Measurements from ENCODE around the gene GRID2.

Gene GRID2

DNA sequence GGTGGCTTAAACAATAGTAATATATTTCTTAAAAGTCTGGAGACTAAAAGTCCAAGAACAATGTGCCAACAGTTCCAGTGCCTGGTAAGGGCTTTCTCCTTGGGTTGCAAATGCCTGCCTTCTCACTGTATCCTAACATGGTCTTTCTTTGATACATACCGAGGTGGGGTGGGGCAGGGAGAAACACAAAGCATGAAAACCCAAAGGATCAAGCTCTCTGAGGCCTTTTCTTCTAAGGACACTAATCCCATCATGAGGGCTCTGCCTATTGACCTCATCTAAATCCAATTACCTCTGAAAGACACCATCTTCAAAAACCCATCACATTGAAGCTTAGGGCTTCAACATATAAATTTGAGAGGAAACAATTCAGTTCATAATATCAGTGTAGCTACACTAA lies 311.3 kb downstream of the GRID2 start:
- no peak for TF ChIP-seq TAF1 (IDR thresholded peaks at IDR 0.05; ENCODE audit: borderline replicate concordance, insufficient read depth, low read length)
- TF ChIP-seq SIN3A (IDR thresholded peaks at IDR 0.05; ENCODE audit: borderline replicate concordance, insufficient read depth, low read length) = no peak
- TF ChIP-seq, protein P1, sequence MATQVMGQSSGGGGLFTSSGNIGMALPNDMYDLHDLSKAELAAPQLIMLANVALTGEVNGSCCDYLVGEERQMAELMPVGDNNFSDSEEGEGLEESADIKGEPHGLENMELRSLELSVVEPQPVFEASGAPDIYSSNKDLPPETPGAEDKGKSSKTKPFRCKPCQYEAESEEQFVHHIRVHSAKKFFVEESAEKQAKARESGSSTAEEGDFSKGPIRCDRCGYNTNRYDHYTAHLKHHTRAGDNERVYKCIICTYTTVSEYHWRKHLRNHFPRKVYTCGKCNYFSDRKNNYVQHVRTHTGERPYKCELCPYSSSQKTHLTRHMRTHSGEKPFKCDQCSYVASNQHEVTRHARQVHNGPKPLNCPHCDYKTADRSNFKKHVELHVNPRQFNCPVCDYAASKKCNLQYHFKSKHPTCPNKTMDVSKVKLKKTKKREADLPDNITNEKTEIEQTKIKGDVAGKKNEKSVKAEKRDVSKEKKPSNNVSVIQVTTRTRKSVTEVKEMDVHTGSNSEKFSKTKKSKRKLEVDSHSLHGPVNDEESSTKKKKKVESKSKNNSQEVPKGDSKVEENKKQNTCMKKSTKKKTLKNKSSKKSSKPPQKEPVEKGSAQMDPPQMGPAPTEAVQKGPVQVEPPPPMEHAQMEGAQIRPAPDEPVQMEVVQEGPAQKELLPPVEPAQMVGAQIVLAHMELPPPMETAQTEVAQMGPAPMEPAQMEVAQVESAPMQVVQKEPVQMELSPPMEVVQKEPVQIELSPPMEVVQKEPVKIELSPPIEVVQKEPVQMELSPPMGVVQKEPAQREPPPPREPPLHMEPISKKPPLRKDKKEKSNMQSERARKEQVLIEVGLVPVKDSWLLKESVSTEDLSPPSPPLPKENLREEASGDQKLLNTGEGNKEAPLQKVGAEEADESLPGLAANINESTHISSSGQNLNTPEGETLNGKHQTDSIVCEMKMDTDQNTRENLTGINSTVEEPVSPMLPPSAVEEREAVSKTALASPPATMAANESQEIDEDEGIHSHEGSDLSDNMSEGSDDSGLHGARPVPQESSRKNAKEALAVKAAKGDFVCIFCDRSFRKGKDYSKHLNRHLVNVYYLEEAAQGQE (IDR thresholded peaks at IDR 0.05; ENCODE audit: insufficient read depth in 1 of 2, low read depth in 2 of 2, low read length in 2 of 2) = no peak
- no peak for TF ChIP-seq FOXP2 (optimal IDR thresholded peaks at IDR 0.05; ENCODE audit: borderline replicate concordance, extremely low read depth, extremely low read length, insufficient read depth)
- TF ChIP-seq POLR2AphosphoS5 (IDR thresholded peaks at IDR 0.05; ENCODE audit: low read depth, low read length) = no peak

DNA sequence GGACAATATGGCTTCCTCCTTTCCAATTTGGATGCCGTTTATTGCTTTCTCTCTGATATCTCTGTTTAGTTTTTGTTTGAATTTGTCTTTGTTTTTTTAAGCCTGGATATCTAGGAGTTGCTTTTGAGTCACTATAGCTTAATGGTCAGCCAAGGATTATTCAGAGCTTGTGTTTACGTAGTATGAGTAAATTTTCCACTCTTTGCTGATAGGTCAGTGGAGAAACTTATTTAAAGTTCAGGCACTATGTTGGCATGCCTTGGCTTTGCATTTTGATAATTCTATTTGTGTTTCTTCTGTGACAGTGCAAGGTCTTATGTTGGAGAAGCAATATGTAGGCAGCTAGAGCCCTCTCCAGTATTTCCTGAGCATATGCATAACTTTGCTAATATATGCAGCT lies 315.2 kb downstream of the GRID2 start:
- TF ChIP-seq, protein P1 (IDR thresholded peaks at IDR 0.05; ENCODE audit: insufficient read depth in 1 of 2, low read depth in 2 of 2, low read length in 2 of 2) = no peak
- no peak for TF ChIP-seq POLR2AphosphoS5 (IDR thresholded peaks at IDR 0.05; ENCODE audit: low read depth, low read length)
- TF ChIP-seq SIN3A (IDR thresholded peaks at IDR 0.05; ENCODE audit: borderline replicate concordance, insufficient read depth, low read length) = no peak
- no peak for TF ChIP-seq FOXP2 (optimal IDR thresholded peaks at IDR 0.05; ENCODE audit: borderline replicate concordance, extremely low read depth, extremely low read length, insufficient read depth)
- TF ChIP-seq TAF1 (IDR thresholded peaks at IDR 0.05; ENCODE audit: borderline replicate concordance, insufficient read depth, low read length) = no peak

DNA sequence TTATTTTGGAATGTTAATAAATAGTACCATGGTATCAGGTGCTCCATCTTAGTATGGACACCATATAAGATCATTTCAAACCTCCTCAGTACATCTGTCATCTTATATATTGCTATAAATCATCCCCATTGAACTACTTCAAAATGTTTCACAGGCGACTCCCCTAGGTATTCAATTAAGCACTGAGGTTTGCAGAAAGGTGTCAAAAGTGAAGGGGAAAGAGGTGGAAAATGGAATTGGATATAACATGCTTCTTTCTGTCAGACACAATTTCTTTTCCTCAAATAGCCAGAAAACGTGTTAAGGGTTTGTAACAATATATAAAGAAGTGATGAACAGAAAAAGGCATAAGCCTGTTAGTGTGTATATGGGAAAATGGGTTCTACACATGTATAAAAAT lies 325.5 kb downstream of the GRID2 start:
- TF ChIP-seq, protein P1 (IDR thresholded peaks at IDR 0.05; ENCODE audit: insufficient read depth in 1 of 2, low read depth in 2 of 2, low read length in 2 of 2) = no peak
- TF ChIP-seq FOXP2 (optimal IDR thresholded peaks at IDR 0.05; ENCODE audit: borderline replicate concordance, extremely low read depth, extremely low read length, insufficient read depth) (no peak), TAF1 (IDR thresholded peaks at IDR 0.05; ENCODE audit: borderline replicate concordance, insufficient read depth, low read length) (no peak), POLR2AphosphoS5 (IDR thresholded peaks at IDR 0.05; ENCODE audit: low read depth, low read length) (no peak), SIN3A (IDR thresholded peaks at IDR 0.05; ENCODE audit: borderline replicate concordance, insufficient read depth, low read length) (no peak)

DNA sequence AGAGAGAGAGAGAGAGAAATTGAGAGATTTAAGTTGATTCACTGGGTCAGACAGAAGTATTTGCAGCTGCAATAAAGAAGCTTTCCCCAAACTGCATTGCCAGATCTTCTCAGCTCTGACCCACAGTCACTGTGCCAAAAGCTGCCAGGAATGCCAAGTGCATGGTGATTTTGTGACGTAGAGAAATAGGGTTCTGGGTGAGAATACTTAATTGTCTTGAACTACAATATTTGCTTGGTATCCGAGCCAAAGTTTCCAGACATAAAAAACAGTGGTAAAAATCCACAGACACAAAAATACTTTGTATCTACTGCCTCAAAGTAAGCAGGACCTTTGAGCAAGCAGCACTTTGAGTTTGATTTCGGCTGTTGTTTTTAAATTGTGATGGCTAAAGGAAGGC lies 331.1 kb downstream of the GRID2 start:
- TF ChIP-seq TAF1 (IDR thresholded peaks at IDR 0.05; ENCODE audit: borderline replicate concordance, insufficient read depth, low read length) (no peak), POLR2AphosphoS5 (IDR thresholded peaks at IDR 0.05; ENCODE audit: low read depth, low read length) (no peak), FOXP2 (optimal IDR thresholded peaks at IDR 0.05; ENCODE audit: borderline replicate concordance, extremely low read depth, extremely low read length, insufficient read depth) (no peak)
- TF ChIP-seq, protein P1 (IDR thresholded peaks at IDR 0.05; ENCODE audit: insufficient read depth in 1 of 2, low read depth in 2 of 2, low read length in 2 of 2) = no peak
